ENCODE data around the gene TRANK1.
"Not testable (repeated sequence)": the region's sequence is repeated elsewhere in the genome, so short reads cannot be mapped to it uniquely, and the experiment has no call there.

TRANK1 gene

GRCh38 chr3:36892457-36893136, 52.3 kb downstream of the TRANK1 start:
- DNase-seq (ENCODE audit: low read depth in 2 of 2), result no peak

- DNase-seq (ENCODE audit: low read depth in 2 of 2), result no peak
Observed at GRCh38 chr3:36891701-36892160, 53.1 kb downstream of the TRANK1 start.

- DNase-seq (ENCODE audit: low read depth in 2 of 2), result not testable (repeated sequence)
Observed at GRCh38 chr3:36891097-36891496, 53.8 kb downstream of the TRANK1 start.

- DNase-seq (ENCODE audit: low read depth in 2 of 2), result no peak
Observed at GRCh38 chr3:36890261-36890660, 54.6 kb downstream of the TRANK1 start.

DNA sequence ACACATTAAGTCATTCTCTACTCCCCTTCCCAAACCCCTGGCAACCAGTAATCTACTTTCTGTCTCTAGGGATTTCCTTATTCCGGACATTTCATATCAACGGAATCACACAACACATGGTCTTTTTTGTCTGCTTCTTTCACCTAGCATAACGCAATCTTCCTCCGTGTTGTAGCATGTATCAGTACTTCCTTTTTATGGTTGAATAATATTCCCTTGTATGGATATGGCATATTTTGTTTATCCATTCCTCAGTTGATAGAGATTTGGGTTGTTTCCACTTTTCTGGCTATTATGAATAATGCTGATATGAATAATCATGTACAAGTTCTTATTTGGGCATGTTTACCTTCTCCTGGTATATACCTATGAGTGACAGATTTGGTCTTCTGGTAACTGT, 63.1 kb downstream of the TRANK1 start:
- no peak for DNase-seq (ENCODE audit: low read depth in 2 of 2)

DNA sequence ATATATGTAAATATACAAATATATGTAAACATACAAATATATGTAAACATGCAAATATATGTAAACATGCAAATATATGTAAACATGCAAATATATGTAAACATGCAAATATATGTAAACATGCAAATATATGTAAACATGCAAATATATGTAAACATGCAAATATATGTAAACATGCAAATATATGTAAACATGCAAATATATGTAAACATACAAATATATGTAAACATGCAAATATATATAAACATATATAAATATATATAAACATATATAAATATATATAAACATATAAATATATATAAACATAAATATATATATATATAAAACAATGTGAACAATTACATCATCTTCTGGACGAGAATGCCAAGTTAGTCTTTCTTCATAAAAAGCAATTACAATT, 65.0 kb downstream of the TRANK1 start:
- not testable (repeated sequence) for DNase-seq (ENCODE audit: low read depth in 2 of 2)

DNA sequence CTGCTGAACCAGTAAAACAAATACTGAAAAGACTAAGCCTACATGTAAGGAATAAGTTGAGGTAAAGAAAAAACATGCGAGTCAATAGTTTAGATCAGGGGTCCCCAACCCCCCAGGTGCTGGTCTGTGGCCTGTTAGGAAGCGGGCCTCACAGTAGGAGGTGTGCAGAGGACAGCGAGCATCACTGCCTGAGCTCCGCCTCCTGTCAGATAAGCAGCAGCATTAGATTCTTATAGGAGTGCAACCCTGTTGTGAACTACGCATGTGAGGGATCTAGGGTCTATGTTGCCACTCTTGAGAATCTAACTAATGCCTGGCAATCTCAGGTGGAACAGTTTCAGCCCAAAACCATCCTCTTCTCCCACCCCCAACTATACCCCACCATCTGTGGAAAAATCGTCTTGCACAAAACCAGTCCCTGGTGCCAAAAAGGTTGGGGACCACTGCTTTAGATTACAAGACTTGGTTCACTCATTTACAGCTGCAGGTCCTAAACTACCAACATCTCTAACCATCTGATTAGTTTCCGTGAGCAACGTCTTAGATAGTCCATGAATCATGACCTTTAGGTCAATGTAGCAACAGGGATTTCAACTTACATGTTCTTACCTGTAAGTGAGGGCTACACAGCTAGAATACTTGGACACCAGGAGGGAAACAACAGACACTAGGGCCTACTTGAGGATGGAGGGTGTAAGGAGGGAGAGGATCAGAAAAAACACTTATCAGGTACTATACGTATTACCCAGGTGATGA, 66.7 kb downstream of the TRANK1 start:
- DNase-seq (ENCODE audit: low read depth in 2 of 2), result no peak

DNA sequence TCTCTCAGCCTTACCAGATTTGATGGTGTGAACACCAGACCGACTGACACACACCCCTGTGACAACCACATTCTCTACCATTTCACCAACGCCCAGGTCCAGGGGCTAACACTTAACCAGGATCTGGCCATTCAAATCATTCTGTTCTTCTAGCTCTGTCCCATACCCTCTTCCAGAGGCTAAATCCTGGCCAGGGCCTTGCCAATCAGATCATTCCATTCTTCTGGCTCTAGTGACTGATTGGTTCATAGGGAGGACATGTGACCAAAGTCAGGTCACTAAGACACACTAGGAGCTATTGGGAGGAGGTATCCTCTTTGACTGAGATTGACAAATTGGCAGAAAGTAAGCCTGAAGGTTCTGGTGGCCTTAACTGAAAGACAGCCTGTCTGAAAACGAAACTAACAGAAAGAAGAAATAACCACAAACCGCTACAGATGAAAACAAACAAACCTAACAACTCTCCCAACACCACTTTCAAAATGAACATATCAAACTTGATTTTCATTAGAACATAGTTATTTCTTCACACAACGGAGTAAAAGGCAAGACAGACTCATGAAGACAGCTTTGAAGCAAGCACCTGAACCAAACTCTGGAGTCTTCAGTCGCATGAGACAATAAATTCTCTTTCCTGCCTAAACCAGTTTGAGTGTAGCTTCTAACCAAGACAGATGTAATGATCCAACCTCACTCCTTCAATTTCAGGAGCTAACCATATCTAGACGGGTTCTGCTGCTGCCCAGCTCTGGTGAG, 68.5 kb downstream of the TRANK1 start:
- DNase-seq (ENCODE audit: low read depth in 2 of 2), result no peak

DNA sequence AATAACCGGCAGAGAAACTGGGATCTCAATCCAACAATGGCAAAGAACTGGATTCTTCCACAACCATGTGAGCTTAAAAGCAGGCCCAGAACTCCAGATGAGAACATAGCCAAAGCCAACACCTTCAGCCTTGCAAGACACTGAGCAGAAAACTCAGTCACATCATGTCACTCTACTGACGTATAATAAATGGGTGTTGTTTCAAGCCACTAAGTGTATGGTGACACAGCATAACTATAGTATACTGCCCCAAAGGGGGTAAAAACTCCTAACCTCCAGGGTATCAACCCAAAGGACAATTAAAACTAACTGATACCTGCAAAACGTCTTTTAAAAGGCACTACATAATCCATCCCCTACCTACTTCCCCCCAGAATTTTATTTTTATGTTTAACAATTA, 69.5 kb downstream of the TRANK1 start:
- DNase-seq (ENCODE audit: low read depth in 2 of 2), result no peak

GRCh38 chr3:36874424-36874823, 70.4 kb downstream of the TRANK1 start:
- DNase-seq (ENCODE audit: low read depth in 2 of 2), result no peak

DNA sequence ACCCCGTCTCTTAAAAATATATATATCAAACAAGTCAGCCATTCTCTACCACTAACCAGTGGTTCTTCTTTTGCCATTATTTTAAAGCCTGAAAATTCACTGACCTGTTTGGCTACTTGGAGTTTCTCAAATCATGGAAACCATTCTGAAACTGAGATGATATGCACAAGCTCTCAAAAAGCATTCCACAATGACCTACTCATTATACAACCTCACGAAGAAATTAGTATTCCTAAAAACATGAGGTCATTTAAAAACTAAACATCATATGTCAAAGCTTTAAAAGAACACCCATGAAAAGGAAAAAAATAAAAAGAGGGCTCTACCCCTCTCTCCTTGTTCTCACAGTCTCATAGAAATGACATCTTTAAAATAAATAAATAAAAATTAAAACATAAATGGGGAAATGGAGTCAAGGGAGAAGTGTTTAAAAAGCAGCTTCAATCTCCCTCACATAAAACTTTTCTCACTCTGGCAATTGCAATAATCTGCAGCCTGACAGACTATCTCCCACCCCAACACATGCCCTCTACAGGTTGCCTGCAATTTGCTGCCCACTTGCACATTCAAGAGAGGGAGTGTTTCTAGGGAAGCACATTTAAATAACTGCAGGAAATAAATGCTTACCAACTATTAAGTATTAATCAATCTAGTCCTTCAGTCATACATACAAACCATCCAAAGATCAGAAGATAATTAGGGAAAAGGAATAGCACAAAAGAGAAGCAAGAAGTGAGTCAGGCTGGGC, 73.3 kb downstream of the TRANK1 start:
- DNase-seq (ENCODE audit: low read depth in 2 of 2), result no peak

DNA sequence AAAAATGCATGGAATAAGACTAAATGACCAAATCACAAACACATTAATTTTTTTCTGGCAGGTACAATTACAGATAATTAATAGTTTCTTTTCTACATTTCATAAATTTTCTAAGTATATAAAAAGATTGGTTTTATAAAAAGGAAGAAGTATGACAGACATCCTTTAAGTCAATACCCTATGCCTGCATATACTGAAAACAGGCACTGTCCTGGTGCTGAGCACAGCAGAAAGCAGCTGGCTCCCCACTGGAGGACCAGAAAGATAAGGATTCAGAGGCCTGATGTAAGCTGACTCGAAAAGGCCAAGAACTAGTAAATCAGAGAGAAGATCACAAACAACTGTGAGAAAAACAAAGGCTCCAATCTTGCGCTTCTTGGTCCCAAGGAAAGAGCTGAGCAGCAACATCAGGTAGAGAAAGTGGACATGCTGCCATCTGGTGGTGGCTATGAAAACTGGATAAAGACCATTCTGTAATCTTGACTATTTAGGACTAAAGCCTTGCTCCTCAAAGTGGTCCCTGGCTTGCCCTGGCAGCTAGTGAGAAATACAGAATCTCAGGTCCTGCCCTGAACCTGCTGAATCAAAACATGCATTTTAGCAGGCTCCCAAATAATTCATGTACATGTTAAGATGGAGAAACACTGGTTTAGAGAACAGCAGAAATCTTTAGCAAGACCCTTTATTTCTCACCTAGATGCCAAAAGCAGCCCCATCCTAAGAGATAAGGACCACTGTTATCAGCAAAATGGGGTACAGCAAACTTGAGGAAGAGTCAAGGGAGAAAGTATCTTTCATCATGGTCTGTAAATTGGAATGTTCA, 76.0 kb downstream of the TRANK1 start:
- DNase-seq (ENCODE audit: low read depth in 2 of 2), result peak; percentile 9 to 21

- DNase-seq (ENCODE audit: low read depth in 2 of 2), result no peak
Observed at GRCh38 chr3:36867810-36868209, 77.0 kb downstream of the TRANK1 start.

DNA sequence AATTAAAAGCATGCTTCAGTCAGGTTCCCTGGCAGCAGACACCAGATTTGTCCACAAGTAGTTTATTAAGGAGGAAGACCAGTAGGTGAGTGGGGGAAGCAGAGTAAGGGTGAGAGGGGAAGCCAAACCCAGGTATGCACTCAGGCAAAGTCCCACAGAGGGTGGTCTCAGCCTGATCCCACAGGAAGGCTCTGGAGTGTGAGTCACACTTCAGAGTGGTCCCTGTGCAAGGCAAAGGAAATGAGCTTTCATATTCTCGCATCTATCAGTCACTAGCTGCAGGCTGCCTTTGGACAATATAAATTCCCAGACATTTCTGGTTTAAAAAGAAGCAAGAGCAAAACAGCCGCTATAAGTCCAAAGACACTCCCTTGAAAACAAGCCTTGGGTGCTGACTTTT, 78.5 kb downstream of the TRANK1 start:
- no peak for DNase-seq (ENCODE audit: low read depth in 2 of 2)

GRCh38 chr3:36864180-36865053, 80.4 kb downstream of the TRANK1 start:
- DNase-seq (ENCODE audit: low read depth in 2 of 2), result no peak

DNA sequence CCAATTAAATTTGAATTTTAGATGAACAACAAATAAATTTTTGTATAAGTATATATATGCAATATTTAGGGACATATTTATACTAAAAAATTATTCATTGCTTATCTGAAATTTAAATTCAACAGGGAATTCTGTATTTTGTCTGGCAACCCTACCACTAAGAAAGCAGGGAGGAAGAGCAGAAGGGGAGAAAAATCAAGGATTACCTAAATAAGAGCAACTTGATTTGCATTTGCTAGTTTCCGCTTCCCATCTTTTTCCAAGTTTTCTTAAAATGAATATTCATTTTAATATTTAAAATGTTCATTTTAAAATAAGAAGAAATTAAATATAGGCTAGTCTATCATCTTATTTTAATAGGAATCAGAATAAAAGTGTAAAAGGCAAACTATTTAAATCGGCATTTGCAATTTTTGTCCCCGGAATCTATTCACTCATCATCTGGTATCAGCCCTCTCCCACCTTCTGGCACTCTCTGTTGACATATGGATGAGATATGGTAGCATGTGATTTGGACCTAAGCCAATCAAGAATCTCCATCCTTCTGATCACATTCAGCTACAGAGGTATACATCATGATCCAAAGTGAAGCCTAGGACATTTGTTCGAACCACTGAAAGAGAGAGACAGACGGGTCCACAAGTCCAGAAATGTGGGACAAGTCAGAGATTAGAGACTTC, 82.6 kb downstream of the TRANK1 start:
- DNase-seq (ENCODE audit: low read depth in 2 of 2), result no peak

DNA sequence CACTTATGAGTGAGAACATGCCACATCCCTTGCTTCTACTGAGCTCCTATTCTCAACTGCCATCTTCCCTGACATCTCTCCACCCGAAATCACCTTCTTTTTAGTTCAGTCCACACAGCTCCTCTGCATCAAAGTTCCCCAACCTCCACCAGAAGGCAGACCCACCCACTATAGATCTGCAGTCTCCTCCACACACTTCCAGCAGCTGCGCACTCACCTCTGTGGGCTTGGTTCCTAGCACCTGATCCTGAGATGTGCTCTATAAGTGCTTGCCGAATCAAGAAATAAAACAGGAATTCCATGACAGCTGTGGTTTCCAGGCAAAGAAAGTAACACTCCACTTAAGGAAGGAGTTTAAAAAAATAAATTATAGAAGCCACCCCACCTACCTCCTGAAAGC, 85.4 kb downstream of the TRANK1 start:
- DNase-seq (ENCODE audit: low read depth in 2 of 2), result no peak

DNA sequence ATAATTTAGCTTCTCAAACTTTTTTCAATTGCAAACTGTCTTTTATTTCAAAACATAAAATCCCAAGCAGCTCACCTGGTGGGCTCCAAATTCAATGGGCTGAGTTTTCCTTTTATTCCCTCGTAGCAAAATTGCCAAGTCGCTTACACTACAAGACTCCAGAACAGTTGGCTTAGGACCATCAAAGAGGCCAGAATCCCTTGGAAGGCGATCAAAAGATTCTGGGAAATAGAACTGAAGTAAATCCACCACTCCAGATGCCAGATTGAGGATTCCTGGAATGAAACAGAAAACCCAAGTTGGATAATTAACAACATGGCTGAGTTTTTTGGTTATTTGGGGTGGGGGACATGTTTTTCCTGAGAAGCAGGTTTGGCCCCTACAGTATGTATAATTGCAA, 92.8 kb downstream of the TRANK1 start:
- DNase-seq (ENCODE audit: low read depth in 2 of 2), result no peak

DNA sequence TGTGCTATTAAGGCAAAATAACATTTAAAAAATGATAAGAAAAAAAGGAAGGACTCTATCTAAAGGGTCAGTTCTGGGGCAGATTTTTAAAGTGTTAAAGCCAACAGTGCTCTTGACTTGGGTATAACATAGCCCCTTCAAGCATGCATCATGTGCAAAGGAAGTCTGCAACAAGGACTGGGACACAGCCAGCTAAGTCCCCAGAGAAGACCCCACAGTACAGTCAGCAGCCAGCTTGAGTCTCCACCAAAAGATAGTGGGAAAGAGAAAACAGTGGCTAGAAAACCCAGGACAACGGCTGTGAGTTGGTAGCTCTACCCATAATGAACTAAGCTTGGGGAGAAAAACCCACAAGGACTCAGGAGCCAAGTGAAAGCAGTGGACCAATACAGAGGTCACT, 94.1 kb downstream of the TRANK1 start:
- DNase-seq (ENCODE audit: low read depth in 2 of 2), result no peak
